Suprapubic skin (tissue), 3 donors: ENCODE measurements around the gene MANSC4.

Experiments
- CTCF ChIP-seq, 2 donors: fragments of 200-600 bp in 1 of 2; fragments of 450-650 bp in 1 of 2; sonication (generic) in 1 of 2; IDR thresholded peaks; one replicate each; pipeline ENCODE4 v1.5.1; 2016 to 2019; ENCODE audit warnings: antibody characterized with exemption in 2 of 2, mild to moderate bottlenecking in 1 of 2, moderate library complexity in 1 of 2
- POLR2A ChIP-seq, 2 donors: fragments of 450-650 bp; IDR thresholded peaks; one replicate each; pipeline ENCODE4 v1.6.1; 2017; ENCODE audit warnings: antibody characterized with exemption in 2 of 2, mild to moderate bottlenecking in 2 of 2, moderate library complexity in 2 of 2

- TF ChIP-seq CTCF (IDR thresholded peaks at IDR 0.05) (no peak), POLR2A (IDR thresholded peaks at IDR 0.05) (no peak)
Observed at GRCh38 chr12:27802511-27802910, 22.5 kb upstream of the MANSC4 start.
